Measurements from ENCODE around the gene GMCL1.
A peak's percentile ranks its signal among the peaks of the same experiment; 100 is the strongest.
"Not testable (repeated sequence)": the region's sequence is repeated elsewhere in the genome, so short reads cannot be mapped to it uniquely, and the experiment has no call there.

GMCL1 gene

DNA sequence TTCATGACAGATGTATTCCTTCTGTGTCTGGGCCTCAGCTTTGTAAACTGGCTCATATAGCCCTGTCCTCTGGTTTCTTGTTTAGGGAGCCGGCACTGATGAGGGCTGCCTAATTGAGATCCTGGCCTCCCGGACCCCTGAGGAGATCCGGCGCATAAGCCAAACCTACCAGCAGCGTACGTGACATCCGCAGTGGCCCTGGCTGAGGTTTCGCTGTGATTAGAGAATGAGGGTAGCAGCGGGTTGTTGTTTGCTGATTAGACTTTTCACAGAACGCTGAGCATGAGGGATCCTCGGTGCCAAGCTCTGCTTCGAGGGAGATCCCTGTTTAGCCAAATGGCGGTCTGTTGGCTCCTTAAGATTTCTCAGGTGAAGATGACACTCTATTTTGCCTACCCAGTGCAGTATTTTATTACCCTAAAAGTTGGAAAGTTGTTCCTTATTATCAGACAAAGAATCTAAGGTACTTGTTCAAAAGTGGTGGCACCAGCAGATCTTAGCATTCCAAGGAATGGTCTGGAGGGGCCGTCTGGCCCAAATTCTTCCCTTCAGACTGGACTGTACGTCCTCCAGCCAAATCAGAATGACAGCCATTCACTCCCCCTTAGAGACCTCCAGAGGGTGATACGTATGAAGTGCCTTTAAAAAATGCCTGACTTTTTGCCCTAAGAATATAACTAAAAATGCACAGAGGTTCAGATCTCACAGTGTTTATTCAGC lies 21.5 kb upstream of the GMCL1 start:
- DNase-seq = no peak

DNA sequence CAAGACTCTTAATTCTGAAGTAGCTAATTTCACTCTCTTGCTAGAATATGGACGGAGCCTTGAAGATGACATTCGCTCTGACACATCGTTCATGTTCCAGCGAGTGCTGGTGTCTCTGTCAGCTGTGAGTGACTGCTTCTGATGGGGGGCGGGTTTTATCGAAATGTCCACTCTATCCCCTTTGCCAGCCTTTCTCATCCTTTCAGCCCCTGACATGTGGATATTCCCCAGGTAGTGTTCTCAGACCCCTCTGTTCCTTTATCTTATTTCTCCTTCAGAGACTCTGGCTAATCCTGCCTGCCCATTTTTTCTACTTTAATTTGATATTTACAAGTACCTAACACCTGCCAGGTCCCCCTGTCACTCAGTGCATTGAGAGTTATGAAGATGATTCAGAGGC lies 18.9 kb upstream of the GMCL1 start:
- no peak for DNase-seq

DNA sequence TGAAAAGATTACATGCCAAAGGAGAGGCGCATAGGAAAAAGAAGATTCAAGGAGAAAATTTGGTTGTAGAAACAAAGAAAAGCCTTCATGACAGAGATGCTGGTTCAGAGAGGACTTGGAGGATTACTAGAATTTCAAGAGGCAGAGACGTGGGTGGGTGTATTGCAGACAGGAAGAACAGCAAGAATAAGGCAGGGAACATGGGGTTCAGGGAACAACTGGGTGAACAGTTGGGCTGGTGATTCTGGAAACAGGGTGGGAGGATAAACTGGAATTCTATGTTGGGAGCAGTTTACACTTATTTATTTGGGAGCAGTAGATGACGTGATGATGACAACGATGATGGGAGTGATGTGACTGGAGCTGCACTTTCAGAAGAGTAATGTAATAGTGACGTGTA lies 18.4 kb upstream of the GMCL1 start:
- no peak for DNase-seq

DNA sequence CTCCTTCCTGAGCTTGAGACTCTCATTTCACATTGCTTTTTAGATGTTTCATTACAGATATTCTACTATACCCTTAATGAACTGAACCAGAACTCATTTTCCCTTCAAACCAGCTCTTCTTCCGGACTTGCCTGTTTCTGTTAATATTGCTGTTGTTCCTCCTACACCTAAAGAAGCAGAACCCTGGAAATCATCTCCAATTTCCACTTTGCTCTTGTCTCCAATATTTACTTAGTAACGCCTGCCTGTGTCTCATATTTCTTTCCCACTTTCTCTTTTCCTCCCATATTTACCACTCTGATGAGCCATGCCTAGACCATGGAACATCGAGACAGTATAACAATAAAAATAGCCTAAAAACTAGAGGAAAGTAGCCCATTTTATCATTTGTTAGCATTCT lies 17.9 kb upstream of the GMCL1 start:
- DNase-seq = no peak

DNA sequence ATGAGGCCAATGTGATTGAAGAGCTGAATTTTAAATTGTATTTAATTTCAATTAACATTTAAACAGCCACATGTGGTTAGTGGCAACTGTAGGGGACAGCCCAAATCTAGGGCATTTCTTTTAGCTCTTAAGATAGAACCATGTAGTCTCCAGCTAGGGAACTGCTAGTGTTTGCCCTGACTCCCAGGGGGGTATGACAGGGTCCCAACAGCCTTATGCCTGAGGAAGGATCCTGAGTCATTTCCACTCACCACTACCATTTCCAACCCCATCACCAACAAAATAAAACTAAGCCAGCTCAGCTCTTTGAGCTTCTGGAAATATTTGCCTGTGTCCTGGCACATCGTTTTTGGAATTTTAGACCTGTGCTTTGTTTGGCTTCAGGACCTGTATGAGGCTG lies 13.7 kb upstream of the GMCL1 start:
- DNase-seq = no peak

DNA sequence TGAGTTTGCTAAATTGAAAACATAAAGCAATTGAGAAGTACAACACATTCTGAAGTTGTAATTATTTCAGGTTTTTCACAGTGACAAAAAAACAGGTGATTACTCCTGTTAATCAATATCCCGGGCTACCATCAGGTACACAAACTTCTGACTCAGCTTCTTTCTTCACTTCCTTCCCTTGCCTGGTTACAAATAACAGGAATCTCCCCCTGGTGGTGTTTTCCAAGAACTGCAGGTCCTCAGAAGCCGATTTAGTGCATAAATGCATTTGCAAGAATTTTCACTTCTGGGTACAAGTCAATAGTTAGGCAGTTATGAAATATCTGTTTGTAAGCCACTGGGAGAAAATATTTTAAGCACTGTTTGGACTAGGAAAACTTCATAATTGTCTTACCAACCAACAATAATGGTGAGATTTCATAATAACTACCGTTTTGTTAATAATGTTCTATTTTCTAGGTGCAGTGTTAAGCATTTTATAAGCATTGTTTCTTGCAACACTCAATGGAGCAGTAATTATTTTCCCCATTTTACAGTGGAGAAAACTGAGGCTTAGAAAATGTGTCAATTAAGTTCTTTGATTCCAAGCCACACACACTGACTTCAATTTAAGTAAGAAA lies 12.4 kb upstream of the GMCL1 start:
- peak; percentile 71 for DNase-seq

DNA sequence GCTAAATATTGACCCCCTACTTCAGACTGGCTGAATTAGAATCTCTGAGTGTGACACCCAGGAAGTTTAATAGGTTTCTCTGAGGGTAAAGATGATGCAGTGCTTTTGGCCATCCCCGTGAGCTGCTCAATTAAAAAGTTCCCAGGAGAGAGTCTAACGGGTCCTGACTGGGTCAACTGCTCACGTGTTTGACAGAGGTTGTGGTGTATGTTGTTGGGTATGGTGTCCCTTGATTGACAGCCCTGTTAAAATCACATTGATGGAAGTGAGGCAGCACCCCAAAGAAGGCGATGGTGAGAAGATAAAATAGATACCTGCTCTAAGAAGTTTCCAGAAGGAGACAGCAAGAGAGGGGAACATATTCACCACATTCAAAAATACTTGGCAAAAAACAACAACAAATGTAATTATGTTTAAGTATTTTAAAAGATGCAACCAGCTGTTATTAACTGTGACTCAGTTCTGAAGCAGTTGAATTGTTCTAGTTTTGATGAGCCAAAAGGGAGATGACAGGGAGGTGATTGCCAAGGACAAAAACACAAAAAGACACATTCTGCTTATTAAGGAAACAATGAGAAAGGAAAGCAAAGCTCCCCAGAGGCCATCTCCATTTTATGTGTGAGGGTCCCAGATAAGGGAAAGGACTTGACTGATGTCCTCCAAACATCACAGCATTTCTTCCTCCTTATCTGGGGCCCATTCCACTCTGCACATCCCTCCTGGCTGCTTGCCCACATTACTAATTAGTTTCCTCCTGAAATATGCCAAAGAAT lies 11.5 kb upstream of the GMCL1 start:
- DNase-seq = no peak

DNA sequence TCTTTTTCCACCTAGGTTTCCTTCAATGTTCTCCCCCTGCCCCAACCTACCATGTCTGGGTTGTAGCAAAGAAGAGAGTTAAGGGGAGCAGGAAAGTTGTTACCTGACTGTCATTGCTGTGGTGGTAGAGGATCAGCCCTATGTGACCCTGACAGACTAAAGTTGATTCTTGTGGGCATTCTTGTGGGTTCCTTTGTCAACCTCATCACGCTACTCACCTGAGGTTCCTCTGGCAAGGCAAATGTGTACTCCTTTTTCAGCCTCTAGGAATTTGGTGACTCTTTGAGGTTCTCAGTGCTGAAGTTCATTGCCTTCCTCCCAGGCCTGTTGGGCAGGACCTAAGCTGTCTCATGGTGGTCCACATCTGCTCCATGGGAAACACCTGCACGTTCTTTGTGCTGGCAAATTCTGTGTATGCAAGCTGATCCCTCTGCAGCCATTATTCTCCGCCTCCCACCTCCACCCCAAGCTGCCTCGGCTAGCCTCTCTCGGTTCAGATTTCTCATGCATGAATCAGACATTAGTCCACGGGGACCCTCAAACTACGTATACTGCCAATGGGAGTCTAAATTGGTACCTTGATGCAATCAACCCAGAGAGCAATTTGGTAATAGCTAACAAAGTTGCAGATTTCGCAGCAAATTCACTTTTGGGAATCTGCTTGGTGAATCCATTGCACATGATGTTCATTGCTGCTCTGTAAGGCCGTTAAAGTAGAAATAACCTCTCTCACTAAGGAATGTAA lies 1.5 kb upstream of the GMCL1 start:
- DNase-seq = no peak

DNA sequence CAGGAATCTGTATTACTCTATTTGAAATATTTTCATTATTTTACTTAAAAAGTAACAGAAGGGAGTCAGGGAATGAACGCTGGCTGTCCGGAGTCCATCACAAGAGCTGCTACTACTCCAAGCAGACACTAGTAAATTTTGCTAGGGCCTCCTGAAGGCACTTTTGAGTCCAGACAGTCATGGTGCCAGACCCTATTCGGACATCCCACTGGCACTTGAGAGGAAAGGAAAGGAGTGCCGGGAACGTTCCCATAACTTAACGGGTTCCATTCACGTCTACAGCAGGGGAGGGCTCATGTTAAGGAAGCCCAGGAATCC lies 563 bp upstream of the GMCL1 start:
- DNase-seq = no peak

DNA sequence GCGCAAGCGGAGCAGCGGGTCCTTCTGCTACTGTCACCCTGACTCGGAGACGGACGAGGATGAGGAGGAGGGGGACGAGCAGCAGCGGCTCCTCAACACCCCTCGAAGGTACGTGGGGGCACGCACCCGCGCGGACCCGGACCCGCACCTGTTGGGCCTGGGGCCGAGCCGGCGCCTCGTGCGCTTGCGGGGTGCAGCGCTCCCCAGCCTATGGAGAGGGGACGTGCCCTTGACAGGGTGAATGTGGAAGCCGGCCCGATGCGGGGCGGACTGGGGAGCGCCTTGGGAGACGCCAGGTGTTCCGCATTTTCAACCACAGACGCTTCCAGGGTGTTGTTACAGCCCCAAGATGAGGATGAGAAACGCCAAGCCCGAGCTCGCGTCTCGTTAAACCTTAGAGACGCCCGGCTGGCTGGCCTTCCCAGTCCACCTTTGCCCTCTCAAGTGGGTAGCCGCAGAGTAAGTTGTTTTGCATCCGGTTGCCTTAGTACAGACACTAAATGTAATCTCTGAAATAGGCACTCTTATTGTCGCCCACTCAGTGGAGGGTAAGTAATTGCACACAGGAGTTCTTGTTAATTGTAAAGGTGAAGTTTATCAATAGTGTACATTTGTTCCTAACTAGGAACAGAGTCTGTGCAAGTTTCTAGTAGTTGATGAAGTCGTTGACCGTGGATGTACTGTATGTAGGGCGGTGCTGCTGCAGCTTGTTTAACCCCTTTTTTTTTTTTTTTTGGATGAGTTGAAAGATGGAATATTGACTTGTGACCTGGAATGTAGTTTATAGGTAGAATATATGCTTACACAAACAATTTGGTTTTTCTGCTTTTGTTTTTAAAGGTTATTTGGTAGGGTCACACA lies 815 bp downstream of the GMCL1 start:
- peak; percentile 31 for DNase-seq

DNA sequence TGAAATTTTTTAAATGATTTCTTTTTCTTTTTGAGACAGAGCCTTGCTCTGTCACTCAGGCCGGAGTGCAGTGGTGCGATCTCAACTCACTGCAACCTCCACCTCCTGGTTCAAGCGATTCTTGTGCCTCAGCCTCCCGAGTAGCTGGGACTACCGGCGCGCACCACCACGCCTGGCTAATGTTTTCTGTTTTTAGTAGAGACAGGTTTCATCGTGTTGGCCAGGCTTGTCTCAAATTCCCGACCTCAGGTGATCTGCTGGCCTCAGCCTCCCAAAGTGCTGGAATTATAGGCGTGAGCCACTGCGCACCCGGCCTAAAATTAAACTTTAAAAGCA lies 1.4 kb downstream of the GMCL1 start:
- not testable (repeated sequence) for DNase-seq

DNA sequence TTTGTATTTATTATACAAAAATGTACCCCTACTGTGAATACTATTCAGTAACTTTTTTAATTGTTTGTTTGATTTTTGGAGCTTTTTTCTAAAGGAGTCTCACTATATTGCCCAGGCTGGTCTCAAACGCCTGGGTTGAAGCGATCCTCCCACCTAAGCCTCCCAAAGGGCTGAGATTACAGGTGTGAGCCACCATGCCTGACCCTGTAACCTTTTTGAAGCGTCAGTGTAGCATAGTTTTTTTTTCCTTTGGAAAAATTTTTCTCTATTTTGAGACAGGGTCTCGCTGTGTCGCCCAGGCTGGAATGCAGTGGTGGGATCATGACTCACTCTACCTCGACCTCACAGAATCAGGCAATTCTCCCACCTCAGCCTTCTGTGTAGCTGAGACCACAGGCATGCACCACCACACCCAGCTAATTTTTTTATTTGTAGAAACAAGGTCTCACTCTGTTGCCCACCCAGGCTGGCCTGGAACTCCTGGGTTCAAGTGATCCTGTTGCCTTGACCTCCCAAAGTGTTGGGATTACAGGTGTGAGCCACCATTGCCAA lies 2.0 kb downstream of the GMCL1 start:
- no peak for DNase-seq

DNA sequence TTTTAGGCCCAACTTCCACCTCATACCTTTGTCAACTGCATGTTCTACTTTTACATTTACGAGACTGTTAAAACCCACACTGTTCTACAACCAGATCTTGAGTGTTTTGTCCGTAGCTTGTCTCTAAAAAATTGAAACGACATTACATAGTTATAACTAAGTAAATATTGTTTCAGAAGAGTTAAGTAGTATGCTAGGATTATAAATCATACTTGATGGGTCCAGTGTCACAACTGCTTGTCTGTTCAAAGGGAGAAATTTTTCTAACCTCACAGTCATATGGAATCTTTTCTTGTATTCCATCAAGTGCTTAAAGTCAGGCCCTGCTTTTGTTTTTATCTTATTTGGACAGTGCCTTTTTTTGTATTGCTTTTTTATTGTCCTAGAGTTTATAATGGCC lies 4.3 kb downstream of the GMCL1 start:
- no peak for DNase-seq

DNA sequence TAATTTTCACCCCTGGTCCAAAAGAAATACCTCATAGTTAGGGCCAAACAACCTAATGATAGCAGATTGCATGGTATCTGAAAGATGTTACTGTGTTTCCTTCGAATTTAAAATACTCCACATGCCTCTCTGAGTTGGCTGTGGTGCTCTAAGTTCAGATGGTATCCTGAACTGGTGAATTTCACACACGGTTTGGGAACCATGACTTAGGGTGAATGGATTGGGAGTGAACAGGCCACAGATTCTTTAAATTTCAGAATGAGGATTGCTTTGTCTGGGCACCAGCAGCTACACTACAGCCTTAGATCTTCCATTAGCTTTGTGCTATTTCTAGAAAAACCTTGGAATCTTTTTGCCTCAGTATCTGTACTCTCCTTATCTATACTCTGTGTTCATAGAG lies 6.2 kb downstream of the GMCL1 start:
- DNase-seq = no peak

DNA sequence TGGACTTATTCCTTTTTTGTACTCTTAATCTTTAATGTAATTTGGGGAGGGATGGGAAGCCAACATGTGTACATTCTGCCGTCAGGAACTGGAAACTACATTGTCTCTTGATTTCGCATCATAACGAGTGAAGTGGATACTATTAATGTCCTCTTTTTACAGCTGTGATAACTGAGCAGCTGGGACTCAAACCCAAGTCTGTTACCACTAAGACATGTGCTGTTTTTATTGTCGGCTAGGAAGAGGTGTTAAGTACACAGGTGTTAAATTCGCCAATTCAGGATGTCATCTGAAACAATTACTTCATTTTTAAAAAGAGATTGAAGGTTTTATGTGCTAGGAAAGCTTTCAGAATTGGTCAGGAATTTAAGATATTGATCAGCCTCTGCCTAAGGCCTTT lies 6.9 kb downstream of the GMCL1 start:
- no peak for DNase-seq

DNA sequence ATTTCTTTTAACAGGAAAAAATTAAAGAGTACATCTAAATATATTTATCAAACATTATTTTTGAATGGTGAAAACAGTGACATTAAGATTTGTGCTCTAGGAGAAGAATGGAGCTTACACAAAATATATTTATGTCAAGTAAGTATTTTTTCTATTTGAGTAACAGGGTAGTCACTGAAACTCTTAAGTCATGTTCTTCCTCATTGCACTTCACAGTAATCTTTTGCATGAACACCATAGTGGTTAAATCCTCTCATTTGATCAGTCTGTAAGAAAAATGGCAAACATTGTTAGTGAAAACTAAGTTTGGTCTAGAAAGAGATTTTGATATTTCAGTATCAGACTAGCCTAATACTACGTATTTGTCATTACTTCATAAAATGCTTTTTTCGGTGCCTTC lies 8.1 kb downstream of the GMCL1 start:
- no peak for DNase-seq

DNA sequence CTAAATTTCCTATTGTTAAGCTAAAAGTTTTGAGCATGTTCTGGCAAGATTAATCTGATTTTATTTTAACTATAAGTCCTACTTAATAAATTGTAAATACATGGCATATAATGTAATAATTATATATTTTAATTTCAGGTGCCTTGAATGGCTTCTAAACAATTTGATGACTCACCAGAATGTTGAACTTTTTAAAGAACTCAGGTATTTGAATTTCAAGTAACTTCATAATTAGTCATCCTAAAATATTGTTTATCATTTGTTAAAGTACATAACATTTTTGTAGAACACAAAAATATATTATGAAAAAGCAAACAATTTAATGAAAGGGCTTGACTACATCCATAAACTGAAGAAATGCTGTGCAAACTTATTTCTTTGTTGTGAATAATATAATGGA lies 14.5 kb downstream of the GMCL1 start:
- no peak for DNase-seq

DNA sequence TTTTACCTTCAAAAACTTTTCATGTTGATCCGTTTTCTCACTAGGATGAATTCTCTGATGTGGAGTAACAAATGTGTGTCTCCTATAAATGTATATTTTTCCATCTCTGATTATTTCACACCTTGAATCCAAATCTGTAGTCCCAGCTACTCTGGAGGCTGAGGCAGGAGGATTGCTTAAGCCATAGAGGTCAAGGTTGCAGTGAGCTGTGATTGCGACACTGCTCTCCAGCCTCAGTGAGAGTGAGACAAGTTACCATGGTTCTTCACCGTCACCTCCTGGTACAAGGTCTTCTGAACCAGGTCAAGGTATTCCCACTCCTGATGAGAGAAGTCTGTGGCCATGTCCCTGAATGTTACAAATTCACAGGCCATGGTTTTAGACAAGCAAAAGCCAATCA lies 15.1 kb downstream of the GMCL1 start:
- no peak for DNase-seq

DNA sequence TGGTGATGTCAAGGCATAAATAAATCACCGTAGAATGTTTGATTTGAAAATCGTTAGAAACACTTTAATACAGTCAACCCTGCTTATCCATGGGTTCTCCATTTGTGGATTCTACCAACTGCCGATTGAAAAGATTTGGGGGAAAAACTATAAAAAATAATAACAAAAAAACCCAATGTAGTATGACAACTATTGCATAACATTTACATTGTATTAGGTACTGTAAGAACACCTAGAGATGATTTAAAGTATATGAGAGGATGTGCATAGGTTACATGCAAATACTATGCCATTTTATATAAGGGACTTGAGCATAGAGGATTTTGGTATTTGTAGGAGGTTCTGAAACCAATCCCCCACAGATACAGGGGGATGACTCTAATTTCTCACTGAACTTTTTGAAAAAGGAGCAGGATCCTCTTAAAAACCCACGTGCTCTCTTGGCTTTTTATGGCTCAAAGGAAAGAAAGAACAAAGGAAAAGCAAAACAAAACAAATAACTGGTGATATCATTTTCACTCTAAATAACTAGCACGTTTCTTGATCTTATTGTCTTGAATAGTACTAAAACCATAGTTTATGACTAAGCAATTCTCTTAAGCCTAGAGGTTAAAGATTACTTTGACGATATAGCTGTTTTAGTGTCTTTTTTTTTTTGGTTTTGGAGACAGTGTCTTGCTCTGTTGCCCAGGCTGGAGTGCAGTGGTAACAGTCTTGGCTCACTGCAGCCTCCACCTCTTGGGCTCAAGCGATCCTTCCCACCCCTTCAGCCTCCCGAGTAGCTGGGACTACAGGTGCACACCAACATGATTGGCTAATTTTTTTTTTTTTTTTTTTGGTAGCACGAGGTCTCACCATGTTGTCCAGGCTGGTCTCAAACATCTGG lies 17.0 kb downstream of the GMCL1 start:
- DNase-seq = no peak

DNA sequence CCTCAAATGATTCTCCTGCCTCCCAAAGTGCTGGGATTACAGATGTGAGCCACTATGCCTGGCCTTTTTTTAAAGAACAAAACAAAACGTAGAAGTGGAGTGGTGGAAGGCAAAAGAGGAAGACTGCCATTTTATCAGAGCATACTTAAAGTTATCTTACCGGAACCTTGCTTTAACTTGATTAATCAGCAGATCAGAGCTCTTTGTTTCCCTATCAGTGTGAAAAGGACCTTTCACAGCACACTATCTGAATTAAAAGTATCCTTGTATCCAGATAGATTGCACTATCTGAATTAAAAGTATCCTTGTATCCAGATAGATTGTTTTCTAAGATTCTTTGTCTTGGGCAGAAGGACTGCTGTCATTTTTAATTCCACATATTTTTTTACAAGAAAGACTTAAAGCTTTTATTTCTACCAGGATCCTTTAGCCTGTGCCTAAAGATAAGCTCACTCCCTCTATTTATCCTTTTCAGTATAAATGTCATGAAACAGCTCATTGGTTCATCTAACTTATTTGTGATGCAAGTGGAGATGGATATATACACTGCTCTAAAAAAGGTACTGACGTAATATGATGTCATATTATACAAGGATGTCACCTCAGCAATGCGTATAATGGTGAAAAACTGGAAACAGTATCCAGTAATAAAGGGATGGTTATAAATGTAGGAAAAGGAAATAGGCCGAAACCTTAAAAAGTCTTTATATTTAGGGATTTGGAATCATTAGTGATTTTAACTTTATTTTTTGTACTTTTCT lies 17.8 kb downstream of the GMCL1 start:
- no peak for DNase-seq

Data from activated naive CD4-positive, alpha-beta T cell treated with anti-CD3 and anti-CD28 coated beads, Interleukin-2, amount 50 U/mL, for 16 hours (primary cell).